ENCODE data around the gene FYN.
"Not testable (repeated sequence)": the region's sequence is repeated elsewhere in the genome, so short reads cannot be mapped to it uniquely, and the experiment has no call there.

FYN gene

DNA sequence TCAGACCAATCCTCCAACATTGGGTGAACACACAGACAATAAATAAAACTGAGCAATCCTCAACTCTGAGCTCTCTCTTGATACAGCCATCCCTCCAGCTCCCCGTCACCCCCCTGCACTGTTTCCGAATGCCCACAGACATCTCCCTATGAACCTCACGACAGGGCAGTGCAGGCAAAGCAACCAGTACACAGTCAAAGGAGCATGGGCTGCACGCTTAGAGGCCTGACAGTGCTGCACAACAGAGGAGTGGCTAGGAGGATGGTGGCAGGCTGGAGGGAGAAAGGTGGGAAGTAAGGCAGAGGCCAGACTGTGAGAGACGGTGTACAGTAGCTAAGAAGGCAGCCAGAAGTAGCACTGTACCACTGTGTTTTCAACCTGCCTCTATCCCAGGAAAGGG lies 24.0 kb downstream of the FYN start:
- no peak for DNase-seq

DNA sequence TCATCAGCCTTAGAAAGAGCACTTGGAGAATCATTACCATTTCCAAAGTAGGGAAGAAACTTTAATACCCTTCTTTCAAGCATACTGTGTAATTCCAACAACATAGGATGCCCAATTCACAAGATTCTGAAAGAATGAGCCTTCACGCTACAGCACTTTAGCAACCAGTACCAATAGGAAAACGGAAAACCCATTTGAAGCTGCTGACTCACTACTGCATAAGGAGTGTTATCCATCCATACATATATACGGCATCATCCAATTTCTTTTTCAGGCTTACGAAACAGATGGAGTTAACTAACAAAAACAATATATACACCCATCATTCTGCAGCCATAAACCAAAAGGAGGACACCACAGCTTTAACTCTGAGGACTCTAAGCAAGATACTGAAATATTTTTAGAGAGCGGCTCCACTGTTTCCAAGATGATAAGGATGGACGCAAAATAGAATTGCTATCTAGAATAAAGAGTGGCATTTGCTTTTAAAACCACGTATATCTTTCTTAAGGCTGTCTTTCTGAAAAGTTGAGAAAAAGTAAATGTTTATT lies 24.9 kb downstream of the FYN start:
- DNase-seq: no peak

DNA sequence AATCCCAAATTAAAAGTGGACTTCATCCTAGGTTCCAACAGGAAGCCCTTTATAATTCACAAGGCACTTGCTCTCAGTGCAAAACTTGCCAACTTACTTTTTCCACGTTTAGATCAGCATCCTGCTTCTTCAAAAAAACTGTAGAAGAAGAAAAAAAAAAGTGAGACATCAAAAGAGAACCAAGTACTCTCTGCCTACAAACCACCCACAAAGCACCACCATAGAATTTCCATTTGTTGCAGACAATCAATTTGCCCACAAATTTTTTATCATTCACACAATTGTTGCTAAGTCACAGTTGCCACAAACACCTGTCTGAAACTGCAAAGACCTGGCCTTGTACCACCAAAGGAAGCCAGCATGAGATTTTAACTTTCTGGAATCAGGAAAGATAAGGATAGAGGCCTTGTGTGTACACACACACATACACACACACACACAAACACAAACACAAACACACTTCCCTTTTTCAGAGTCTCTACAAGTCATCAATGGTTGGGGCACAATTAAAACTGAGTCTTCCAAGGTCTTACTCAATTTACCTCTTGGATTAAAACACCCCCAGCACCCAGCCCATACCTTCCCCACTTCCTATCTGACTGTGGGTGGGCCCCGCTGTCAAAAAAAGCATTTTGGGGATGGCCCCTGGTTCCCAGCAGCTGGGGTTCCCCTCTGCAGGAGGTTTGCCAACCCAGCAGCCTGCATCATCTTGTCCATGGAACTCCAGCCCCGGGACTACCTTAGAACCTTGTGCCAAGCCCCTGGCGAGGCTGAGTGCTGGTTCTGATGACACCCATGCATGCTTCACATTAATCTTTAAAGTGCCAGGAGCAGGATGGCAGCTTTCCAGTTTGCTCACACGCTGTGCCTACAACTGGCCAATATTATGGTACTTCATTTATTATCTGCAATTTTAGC lies 26.5 kb downstream of the FYN start:
- DNase-seq: peak; percentile 77

DNA sequence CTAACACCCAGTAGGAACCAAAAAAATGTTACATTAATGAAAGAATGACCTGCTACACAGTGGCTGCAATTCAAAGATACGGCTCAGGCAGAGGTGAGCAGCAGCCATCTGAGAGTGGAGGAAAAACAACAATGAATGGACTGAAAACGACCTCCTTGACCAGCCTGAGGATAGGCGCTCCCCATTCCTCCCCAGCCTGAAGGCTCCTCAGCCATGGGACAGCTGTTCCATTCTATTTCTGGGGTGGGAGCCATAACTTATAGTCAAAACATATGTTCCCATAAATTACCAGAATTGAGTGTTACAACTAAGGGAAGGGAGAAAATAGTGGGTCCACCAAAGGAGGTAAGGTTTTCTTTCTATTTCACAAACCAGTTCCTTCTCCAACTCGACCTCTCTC lies 27.2 kb downstream of the FYN start:
- DNase-seq: no peak

DNA sequence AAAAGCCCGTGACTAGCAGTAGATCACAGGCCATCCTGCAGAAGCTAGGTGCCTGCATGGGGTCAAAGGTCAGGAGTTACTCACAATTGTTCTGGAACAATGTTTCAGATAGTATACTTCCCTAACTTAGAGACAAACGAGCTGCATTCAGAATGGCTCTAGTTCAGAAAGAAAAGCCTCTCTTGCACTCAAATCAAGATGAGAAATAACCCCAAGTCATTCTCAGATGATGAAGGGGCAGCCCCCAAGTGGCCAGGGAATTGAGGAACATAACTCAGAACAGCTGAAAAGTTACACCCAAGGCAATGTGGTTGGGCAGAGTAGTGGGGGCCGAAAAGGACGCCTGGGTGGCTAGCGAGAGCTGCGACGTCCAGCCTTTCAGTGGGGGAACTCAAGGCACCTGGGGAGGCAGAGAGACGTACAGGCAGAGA lies 27.8 kb downstream of the FYN start:
- DNase-seq: no peak

DNA sequence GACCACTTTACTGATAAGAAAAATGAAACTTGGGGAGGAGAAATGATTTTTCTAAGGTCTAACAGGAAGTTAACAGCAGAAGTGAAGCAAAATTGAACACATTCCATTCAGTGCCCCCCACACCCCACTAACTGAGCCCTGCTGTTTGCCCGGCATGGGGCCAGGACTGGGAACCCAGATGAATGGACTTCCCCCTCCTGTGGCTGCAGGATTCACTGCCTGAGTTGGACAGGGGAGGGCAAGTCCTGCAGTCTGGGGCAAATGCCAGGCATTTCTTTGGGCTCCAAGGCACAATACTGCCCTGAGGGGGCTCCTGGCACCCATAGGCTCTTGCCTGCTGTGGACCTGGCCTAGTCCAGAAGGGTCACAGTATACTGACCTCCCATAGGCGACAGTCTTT lies 28.3 kb downstream of the FYN start:
- DNase-seq: no peak

DNA sequence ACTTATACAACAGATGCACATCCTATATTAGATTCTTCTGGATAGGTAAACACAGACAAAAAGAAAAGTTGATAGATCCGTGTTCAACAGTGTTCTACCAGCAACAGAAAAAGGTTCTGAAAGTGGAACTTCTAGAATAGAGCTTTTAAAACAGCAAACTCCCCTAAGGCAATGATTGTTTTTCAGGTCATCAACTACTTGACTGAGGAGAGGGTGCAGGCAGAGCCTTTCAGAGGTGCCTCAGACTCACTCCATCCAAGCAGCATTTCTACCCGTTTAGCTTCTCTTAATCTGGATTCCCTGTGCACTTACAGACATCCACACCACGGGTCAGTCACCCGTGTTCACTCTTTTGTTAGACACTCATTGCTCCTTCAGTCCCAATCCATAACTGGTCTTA lies 28.9 kb downstream of the FYN start:
- no peak for DNase-seq

DNA sequence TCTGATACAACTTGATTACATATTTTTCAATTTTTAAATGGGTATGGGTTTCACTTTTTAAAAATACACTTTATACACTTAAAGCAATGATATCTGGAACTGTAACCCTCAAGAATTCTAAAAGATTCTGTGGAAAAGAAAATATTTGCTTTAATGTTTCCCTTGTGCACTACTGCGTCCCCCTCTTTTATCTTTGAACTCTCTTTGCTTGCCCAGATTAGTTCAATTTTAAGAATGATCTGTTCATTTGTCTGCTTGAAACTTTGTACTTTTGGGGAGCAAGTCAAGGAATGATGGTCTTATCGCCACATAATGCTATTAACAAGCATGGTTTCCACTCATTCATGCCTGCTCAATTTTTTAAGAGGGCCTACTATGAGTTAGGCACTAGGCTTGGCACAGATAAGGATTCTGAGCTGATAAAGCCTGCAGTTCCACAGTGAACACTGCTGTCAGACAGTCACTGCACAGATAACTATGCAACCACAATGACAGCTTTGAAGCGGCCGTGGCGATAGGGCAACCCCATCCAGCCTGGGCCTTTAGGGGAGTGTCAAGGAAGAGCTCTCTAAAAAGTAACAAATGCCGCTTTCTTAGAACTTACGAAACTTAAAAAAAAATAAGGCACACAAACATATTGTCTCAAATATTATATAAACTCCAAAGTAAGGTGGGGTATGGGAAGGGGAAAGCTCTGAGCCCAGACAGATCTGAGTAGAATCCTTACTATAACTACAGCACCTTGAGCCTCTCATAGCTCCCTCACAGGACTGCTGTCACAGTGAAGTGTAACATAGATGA lies 29.7 kb downstream of the FYN start:
- DNase-seq: peak; percentile 80

DNA sequence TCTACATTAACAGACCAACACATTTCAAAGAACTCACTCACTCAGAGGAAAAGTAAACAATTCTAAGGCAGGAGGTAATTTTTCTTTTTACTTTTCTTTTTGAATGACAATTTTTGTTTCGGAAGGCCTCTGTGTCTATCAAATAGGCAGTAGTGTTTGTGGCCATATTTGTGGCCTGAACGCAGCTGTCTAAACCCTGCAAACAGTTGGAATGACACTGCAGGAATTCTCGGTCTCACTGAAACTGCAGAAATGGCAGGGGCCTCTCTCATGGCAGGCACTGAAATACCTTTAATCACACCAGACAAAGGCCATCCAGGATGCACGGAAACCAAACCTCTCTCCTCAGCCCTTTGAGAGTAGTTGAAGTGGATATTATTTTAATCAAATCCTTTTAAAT lies 30.4 kb downstream of the FYN start:
- DNase-seq: no peak

DNA sequence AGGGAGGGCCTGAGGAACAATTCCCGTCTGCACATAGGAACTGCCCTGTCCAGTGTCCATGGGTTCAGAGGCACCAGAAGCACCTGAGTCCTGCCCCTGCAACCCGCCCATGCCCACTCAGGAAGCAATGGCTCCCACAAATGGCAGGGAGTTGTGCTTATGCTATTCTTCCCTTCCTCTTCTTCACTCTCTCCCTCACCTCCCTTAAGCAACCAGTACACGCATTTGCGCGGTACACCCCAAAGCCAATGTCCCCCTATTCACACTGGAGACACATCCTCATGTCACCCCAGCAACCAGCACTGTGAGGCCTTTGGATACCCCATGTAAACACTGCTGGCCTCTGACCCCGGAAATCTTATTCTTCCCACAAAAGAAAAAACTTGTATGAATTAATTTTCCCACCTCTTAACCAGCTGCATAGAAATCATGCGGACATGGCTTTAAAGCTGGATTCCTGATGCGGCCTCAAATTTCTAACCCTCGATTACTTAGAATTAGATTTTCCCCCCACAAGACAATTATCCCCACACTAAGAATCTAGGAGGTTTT lies 30.9 kb downstream of the FYN start:
- no peak for DNase-seq

DNA sequence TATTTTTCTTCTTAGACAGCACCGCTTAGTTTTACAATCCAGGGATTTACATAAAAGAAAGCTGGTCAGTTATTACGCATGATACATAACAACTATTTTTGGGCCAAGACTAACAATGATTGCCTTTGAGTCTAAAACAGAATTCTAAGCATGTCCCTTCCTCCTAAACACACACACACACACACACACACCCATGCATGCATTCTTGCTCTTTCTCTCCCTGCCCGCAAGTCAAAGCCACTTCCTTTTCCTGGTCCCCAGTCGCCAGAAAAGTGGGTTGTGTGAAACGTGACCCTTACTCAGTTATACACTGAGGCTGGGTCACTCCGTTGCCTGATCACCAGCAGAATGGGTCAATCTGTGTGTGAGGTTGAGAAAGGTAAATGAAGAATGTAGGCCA lies 31.4 kb downstream of the FYN start:
- peak; percentile 68 for DNase-seq

DNA sequence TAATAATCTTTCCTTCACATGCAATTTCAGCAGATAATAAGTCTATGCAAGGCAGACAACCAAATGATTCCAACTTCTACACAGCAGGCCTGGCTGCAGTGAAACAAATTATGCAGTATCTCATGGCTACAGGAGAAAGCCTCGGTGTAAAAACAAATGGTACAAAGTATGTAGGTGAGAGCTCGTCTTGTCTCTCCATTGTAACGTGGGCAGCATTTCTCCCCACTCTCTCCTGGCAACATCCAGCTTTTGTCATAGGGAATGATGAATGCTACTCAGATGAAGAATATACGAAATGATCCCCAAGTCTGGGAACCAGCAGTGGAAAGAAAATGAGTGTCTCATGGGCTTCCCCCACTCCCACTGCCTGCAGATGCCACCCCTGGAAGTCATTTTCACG lies 32.4 kb downstream of the FYN start:
- no peak for DNase-seq

DNA sequence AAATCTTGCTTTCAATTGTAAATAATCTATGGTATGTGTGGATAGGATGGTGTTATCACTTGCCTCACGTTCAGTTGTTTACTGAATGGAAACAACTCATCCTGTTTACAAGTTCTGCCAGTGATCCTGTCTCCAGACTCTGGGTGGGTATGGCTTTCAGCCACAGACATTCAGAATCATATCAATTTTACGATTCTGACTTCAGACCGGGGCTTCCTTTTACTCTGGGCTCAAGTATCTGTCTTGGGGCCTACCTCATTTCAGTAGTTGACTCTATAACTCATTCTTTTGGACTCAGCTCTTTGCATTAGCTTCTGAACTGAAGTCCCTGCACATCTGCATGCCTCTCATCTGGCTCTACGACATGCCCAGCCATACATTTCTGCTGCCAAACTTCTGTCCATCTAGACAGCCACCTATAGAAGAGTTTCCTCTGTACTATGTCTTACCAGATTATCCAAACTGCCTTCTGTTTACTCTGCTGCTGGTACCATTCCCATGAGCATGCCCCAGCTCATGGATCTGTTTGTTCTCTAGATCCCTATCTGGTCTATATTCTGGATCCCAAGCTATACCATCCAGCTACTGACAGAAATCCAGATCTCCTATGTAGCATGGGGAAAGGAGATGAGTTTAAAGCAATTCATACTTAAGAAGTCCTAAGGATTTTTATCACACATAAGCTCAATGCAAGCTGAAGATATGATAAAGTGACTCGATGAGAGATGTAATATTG lies 34.3 kb downstream of the FYN start:
- no peak for DNase-seq

DNA sequence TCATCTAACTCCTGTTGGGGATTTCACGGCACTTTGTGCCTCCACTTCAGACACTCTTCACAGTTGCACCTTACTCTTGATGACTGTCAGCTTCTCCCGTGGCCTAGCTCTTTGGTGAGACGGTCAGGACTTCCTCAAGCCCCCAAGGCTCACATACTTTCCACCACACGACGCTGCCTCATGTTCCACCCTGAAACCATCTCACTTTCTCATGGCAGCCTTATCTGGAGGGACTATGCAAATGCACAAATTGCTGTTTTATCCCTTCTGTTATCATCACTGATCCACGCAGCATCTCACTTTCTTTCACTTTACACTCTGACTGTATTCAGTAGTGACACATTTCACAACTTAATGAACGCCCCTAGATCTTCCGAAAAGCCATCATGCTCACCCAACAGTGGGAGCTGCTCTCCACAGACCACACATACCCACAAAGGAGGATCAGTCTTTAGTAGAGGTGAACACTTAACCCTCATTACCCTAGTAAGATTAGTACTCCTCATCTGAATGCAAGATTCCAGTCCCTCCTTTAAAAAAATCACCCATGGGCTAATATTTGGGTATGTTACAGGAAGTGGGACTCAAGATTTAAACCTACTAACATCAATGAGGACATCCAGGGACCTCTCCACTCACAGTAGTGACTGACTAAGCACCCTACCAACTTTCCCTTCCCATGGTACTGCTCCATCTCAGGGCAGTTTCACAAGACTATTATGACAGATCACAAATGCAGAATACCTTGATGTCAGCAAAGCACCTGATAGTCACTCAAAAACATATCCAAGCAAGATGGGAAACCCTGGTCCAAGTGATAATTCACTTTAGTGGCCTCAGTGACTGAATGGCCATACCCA lies 35.4 kb downstream of the FYN start:
- peak; percentile 62 for DNase-seq

DNA sequence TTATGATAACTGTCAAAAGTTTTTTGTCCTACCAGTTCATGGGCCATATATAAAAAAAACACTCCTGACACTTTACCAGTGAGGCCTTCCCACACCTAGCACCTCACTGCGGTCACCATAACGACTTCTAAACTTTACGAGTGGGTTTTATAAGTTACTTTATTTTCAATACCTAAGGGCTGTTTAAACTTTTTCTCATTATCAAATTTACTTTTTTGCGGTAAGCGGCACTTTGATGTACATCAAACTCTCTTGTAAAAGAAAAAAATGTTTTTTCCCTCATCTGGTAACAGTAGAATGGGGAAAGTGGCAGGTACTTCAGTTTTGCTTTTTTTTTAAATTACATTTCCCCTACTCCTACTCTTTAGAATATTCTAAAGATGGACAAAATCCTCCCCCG lies 36.2 kb downstream of the FYN start:
- DNase-seq: peak; percentile 75

DNA sequence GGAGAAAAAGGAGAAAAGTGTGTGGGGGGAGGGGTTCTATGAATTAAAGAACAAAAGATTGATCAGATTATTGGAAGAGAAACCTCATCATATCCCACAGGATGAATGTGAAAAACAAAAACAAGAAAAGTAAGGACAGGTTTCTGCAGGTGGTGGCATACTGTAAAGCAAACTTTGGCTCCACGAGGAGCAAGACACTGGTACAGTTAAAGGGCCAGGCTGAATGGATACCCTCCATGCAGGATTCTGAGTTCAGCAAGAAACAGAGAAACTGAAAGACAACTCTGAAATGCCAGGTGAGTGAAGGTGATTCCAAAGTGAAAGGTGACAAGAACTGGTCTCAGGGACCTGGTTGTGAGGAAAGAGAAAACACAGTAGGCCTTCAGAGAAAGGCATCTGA lies 37.4 kb downstream of the FYN start:
- no peak for DNase-seq

DNA sequence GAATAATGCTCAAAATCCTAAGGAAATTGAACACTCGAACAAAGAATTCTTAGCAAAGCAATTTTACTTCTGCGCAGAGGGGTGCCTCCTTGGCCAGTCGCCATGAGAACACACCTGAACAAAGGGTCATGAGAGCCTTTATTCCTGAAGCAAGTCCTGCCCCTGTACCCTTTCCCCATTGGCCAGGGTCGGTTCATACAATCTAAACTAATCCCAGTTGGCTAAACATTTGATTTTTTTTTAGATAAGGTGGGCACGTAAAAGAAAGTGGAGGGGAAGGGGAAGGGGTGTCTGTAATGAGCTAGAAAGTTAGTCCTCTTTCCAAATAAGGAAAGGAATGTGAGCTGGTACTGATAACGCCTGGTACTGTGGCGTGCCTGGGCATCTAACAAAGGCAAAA lies 37.9 kb downstream of the FYN start:
- not testable (repeated sequence) for DNase-seq

DNA sequence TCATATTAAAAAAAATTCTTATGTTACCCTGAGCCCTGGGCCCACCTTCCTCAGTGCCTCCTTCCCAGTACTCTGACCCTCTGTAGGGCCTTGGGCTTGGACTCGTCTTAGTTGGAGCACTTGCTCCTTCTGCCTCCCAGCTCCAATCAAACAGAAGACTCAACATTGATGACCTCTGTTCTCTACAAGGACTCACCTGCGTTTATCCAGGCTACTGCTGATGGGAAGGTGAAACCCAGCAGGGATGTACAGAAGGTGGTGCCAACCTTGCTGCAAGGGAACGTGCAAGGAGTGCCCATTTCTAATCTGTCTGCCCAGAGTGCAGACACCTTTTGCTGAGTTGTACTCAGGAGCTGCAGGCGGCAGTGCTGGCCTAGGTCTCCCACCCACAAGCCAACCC lies 38.9 kb downstream of the FYN start:
- DNase-seq: no peak

DNA sequence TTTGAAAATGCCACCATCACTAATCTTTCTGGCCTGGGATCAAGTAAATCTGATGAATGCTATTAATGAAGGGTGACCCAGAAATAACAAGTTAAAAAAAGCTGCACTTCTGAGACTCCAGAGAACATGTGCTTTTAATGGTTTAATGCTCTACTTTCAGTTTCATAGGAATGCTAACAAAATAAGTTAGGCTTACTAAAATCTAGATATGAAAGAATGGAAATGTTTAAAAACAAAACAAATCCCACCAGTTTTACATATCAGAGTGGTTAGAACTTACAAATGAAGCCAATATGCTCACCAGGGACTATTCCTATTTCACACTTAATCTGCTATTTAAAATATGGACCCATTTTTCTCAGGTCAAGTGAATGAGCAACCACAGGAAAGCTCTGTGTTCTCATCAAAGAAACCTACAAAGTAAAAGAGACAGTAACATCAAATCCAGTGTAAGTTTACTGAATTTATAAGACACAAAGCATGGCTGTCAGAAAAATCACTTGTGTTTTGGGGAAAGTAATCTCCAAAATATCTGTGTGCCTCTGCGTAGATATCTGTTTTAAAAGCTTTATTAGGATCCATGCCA lies 40.3 kb downstream of the FYN start:
- DNase-seq: no peak

DNA sequence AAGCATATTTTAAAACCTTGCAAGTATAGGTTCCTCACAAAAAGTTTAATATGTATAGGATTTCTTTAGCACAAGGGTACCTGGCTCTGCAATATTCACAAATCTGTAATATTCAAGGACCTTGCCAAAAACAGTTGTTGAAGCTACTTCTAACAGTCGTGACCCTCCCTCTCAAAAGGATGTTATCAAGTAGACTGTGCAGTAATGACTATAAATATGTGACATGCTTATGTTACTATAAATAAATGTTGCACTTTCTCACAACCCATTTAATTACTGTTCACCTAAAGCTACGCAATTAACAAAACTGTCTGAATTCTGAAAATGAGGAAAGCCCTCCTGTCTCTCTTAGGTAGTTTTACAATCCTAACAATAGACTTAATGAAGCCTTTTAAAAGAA lies 41.8 kb downstream of the FYN start:
- no peak for DNase-seq

DNA sequence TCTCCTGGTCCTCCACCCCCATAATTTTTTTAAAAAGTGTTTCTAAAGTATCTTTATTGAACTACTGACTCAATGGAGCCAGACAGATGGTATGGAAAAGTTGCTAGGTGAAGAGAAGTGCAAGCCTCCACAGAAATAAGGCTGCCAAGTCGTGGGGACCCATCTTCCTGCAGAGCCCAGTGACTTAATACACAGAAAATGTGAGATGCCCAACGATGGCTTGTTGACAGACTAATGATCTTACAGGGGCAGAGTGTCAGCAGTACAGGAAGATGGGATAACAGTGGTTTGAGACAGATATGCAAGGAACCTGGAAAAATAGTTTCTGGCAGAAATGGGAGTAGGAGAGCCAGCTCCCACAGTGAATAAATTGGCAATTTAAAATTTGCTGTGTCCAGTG lies 43.3 kb downstream of the FYN start:
- DNase-seq: no peak

All from CD4-positive, alpha-beta T cell treated with Interleukin-12 subunit alpha and Interleukin-12 subunit beta, for 1 hour (primary cell).